Measurements from ENCODE around the gene CC2D1A.

CC2D1A gene

DNA sequence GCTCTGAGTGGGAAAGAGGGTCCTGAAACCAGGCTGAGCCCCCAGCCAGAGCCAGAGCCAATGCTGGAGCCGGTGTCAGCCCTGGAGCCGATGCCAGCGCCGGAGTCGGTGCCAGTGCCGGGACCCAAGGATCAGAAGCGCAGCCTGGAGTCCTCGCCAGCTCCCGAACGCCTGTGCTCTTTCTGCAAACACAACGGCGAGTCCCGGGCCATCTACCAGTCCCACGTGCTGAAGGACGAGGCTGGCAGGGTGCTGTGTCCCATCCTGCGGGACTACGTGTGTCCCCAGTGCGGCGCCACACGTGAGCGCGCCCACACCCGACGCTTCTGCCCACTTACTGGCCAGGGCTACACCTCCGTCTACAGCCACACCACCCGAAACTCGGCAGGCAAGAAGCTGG lies 28.7 kb upstream of the CC2D1A start:
- DNase-seq (ENCODE audit: low read depth): no peak

GRCh38 chr19:13880059-13881043 lies 25.6 kb upstream of the CC2D1A start:
- peak; percentile 53 for DNase-seq (ENCODE audit: low read depth)

DNA sequence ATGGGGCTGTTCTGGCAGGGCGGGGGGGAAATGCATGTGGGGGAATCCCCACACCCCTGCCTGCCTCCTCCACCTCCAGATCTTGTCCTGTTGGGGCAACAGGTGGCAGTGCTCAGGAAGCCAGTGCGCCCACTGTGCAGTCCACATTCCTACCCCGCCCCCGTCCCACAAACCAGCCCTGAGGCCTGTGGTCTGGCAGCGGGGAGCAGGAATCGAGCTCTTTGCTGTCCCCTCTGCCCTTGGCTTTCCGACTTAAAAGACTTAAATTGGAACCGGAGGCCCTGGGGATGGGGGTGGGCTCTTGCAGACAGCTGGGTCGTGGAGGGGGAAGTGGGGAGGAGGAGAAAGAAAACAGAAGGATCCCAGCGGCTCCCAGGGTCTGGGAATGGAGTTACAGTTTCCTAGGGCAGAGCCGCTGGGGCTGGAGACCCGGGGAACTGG lies 24.7 kb upstream of the CC2D1A start:
- no peak for DNase-seq (ENCODE audit: low read depth)

DNA sequence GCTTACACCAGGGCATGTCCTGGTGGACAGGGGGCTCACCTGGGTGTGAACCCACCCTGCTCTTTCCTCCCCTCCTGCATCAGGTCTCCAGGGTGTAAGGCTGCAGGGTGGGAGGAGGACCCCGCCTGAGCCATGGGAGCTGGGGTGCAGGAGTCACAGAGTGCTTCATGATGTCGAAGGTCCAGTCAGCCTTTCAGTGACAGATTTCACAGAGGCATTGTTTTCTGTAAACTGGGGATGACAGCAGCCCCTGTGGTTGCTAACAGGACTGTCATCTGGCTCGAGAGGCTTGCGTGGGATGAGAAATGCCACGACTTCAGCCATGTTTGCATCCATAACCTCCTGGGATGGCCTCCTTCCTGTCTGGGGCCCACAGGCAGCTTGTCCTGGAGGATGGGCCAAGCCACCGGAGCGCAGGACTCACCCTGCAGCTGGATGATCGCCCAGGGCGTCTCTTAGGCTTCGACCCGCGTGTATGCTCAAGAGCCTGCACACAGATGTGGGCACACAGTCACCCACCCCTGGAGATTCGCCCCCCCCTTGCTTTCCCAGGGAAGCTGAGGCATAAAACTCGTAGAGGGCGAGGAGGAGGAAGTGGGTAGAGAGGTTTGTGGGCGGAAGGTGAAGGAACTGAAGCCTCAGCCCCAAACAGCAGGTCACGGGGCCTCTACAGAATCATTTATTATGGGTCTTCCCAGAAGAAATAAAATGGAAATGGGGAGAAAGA lies 24.1 kb upstream of the CC2D1A start:
- no peak for DNase-seq (ENCODE audit: low read depth)

DNA sequence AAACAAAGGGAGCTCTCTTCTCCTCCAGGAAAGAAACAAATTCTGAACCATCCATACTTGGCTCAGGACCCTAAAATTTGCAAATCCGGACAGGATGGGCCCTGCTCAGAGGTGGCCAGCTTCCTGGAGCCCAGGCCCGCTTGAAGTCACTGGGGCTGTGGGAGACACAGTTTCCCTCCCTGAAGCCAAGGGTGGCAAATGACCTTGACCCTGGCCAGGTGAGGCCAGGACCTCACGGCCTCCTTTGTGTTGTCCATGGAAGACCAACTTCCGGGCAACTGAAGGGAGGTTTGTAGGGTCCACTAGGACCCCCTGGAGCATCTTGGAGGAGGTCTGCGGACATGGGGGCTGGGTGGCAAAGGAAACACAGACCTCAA lies 23.6 kb upstream of the CC2D1A start:
- no peak for DNase-seq (ENCODE audit: low read depth)

- DNase-seq (ENCODE audit: low read depth): no peak
These were observed 23.2 kb upstream of the CC2D1A start for GRCh38 chr19:13882836-13883235.

DNA sequence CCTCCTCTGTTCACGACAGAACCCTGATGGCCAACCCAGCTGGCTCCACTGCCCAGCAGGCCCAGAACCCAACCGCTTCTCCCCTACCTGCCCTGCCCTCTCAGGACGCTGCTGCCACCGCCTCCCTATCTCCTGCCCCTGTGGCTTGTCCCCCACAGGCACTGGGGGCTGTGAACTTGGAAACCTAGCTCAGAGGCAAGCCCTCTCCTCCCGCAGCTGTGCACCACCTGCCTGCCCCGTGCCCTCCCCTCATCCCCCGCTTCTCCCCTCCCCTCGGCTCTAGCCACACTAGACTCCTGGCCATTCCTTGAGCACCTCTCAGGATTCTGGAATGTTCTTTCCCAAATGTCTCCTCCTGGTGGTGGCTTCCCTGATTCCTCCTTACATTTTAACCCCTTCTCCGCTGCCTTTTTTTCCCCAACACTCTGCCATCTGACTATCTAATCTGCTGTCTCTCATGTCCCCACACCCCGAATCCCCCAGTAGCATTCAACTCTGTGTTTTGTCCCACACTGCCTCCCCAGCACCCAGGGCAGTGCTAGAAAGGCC lies 22.4 kb upstream of the CC2D1A start:
- DNase-seq (ENCODE audit: low read depth): no peak

DNA sequence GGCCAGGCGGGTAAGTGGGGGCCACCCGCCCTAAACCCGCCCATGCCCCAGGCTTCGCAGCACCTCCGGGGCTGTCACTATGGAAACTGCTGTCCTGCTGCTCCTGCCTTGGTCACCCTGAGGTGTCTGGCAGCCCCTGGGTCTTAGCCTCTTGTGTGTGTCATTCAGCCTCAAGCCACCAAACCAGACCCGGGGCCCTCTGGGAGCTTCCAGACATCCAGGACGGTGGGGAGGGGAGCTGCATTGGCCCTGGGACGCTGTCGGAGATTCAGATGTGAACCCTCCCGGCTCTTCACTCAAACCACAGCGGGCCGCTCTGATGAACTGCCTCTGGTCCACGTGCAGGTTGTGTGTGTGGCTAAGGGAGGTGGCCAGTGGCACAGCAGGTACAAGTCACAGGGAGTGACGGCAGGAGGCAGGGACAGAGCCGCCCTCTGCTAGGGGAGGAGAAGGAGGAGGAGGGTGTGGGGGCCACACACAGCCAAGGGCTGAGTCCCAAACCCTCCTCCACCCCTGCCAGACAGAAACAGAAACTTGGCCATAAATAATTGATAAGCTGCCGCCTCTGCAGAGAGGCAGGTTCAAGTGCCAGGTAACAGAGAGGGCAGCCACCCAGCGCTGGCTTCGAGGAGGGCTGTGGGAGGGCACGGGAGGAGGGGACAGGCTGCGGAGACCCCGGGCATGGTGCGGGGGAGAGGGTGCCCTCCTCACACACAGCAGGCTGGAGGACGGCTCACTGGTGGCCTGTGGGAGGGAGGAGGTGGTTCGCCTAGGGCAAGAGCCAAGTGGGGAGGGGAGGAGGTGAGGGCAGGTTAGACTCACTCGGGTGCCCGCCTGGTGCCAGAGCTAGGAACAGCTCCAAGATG lies 21.0 kb upstream of the CC2D1A start:
- no peak for DNase-seq (ENCODE audit: low read depth)

DNA sequence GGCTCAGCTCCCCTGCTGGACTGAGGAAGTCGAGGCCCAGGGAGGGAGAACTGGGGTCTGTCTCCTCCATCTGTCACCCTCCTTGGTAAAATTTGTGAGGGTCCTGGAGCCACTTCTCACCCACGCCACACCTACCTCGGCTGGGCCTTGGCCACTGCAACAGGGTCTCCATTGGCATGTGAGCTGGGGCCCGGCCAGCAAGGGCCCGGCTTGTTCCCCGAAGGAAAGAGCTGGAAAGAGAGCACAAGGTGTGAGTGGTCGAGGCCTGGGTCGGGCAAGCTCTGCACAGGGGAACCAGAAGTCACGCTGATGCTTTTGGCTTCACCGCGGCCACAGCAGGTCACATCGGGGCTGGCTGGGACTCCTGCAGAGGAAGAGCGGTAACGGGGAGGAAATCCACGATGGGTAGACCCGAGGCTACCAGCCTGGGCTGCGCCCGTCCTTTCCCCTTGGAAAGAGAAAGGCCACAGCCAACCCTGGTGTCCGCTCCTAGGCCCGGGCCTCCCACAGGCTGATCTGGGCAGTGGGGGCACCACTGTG lies 20.1 kb upstream of the CC2D1A start:
- DNase-seq (ENCODE audit: low read depth): no peak

DNA sequence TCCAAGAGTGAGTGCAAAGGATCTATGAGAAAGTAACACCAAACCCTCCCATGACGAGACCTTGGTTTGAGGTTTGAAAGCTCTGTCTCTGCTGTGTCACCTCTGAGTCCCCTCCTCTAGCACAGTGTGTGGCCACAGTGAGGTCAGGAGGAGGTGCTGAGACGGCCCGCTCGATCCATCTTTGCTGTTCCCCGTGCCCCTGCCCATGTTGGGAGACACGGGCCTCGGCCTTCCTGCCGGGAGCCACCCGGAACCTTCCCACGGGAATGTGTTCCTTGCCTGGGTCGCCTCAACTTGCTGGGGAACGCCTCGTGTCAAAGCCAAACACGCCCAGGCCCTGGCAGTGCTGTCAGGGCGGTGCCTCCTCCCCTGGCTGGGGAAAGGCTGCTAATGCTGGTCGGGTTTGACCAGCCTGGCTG lies 19.0 kb upstream of the CC2D1A start:
- DNase-seq (ENCODE audit: low read depth): no peak

DNA sequence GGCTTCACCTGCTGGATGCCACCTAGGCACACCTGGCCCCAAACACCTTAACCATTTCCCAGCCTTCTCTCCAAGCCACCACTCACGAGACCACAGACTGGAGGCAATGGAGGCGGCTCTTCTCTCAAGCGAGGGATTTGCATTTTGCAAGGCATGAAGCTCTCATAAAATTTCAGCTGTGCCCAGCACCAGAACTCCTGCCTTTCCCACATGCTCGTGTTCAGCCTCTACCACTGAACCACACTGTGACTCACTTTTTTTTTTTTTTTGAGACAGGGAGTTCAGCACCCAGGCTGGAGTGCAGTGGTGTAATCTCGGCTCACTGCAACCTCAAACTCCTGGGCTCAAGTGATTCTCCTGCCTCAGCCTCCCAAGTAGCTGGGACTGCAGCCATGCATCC lies 18.5 kb upstream of the CC2D1A start:
- DNase-seq (ENCODE audit: low read depth): no peak

DNA sequence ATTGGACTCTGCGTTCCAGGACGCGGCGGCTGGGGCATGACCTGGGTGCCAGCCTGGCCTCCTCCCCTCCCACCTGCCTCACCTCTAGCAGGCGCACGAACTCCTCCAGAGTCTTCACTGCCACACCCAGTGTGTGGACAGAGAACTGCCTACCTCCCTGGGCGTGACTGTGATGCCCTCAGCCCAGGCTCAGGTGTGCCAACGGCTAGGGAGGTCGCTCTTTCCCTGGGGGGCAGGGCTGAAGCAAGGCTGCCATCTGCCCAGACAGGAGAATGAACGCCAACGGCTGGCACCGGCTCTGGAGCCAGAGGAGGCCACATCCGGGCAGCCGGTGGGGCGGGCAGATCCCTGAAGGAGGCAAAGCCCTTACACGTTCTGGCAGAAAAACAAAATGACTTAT lies 17.7 kb upstream of the CC2D1A start:
- DNase-seq (ENCODE audit: low read depth): no peak

- no peak for DNase-seq (ENCODE audit: low read depth)
These were observed 15.9 kb upstream of the CC2D1A start for GRCh38 chr19:13890136-13890535.

- no peak for DNase-seq (ENCODE audit: low read depth)
These were observed 13.1 kb upstream of the CC2D1A start for GRCh38 chr19:13892870-13893269.

DNA sequence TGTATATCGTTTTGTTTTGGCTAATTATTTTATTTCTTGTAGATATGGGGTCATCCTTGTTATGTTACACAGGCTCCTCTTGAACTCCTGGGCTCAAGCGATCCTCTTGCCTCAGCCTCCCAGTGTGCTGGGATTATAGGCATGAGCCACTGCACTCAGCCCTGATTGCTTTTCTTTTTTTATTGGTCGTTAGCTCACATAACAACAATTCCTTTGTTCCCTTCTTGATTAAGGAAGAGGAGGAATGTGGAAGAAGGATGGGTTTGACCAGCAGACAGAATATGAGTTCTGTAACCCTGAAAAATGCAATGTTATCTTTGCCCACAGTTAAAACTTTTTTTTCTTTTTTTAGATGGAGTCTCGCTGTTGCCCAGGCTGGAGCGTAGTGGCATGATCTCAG lies 11.4 kb upstream of the CC2D1A start:
- no peak for DNase-seq (ENCODE audit: low read depth)

GRCh38 chr19:13896227-13896626 lies 9.8 kb upstream of the CC2D1A start:
- no peak for DNase-seq (ENCODE audit: low read depth)

DNA sequence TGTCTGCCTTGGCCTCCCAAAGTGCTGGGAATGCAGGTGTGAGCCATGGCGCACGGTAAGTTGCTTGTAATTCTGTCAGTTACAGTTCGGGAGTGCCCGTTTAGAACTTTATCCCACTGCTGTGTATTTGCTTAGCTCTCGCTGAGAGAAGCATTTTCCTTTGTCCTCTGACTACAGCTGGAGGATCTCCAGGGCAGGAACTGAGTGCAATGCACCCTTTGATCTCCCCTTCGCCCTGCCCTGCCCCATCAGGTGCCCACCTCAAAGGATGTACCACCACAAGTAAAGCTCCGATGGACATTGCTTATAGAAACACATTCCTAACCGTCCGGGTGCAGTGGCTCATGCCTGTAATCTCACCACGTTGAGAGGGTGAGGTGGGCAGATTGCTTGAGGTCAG lies 6.6 kb upstream of the CC2D1A start:
- no peak for DNase-seq (ENCODE audit: low read depth)

GRCh38 chr19:13899912-13900584 lies 6.0 kb upstream of the CC2D1A start:
- DNase-seq (ENCODE audit: low read depth): no peak

- no peak for DNase-seq (ENCODE audit: low read depth)
These were observed 2.9 kb upstream of the CC2D1A start for GRCh38 chr19:13902993-13903555.

DNA sequence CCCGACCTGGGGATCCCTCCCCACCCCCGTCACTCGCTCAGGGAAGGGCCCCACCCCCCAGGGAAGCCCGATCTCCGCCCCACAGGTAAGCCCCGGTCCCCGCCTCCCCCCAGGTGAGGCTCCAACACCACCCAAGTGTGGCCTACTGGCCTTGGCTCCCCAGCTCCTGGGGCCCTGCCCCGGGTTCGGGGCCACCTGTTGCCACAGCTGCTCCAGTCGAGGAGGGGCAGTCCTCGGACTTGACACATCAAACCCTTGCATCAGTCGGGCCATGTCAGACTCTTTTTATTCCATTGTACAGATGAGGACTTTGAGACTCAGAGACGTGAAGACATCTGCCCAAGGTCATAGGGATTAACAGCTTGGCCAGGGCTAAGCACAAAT lies 512 bp downstream of the CC2D1A start:
- no peak for DNase-seq (ENCODE audit: low read depth)

DNA sequence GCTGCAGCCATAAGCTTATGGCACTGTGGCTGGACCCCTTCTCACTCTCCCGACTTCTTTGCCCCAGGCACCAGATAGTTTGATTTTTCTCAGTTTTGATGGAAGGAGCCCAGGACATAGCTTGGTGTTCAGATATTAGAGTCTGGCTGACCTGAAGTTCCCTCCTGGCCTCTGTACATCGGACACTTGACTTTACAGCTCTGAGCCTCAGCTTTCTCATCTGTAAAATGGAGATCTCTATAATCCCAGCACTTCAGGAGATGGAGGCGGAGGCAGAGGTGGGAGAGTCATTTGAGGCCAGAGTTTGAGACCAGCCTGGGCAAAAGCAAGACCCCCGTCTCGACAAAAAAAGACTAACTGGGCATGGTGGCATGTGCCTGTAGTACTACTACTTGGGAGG lies 909 bp downstream of the CC2D1A start:
- no peak for DNase-seq (ENCODE audit: low read depth)
